GM12878 (cell line): Measurements from ENCODE around the gene ZNF333. TPM values are rescaled to one million over a fixed set of nuclear protein-coding genes. Genes with fewer than 3 reads are reported as not detected.

Experiments
- polyA plus RNA-seq, 11 experiments: library from polyadenylated mRNA; depleted of rRNA in 4 of 11; unstranded in 6 of 11; stranded (reverse) in 5 of 11; fragments of >200 nt; fragmentation: Nextera tagmentation in 4 of 11; fragmentation: Illumina TruSeq in 1 of 11; extraction: Ambion mirVana in 4 of 11; extraction: Trizol in 1 of 11; gene quantifications; 1 replicate in 1 of 11; 2 replicates in 10 of 11; pipeline versions ENCODE4 v1.2.1 to v1.2.3, GENCODE V29; 2011 to 2016; ENCODE audit warnings: inconsistent platforms in 2 of 11, missing spikeins in 2 of 11, low read depth in 1 of 11
- total RNA-seq, 4 experiments: library from RNA; depleted of rRNA in 3 of 4; stranded (reverse); fragments of >200 nt in 3 of 4; fragmentation: Illumina TruSeq in 1 of 4; extraction: Trizol in 1 of 4; gene quantifications; 2 replicates each; pipeline versions ENCODE4 v1.2.1 to v1.2.3, GENCODE V29; 2013 to 2021

The ZNF333 gene
- total and polyA plus RNA-seq, 10 of the 15 experiments (the other 5 are each of a cell fraction or from before 2014, with no cell fraction given) = 2.3 to 14.1 (median 5.7) TPM

Other genes with a start within 250 kb of the ZNF333 start
Only the 7 nearest of the 12 such genes appear.
- gene NDUFB7, start 118.0 kb upstream of the ZNF333 start, total RNA-seq (2014; rRNA removed) = 366 and 434 TPM in 2 replicates
- gene NDUFB7, start 118.0 kb upstream of the ZNF333 start, total RNA-seq (2014; rRNA removed; fragmentation: Illumina TruSeq; extraction: Trizol) = 76.1 and 95.5 TPM in 2 replicates
- gene NDUFB7, start 118.0 kb upstream of the ZNF333 start, total RNA-seq (2021) = 220 and 223 TPM in 2 replicates
- gene NDUFB7, start 118.0 kb upstream of the ZNF333 start, polyA plus RNA-seq (2011; rRNA removed) = 36.6 and 145 TPM in 2 replicates
- 1.2 and 20.2 TPM in 2 replicates for gene NDUFB7, start 118.0 kb upstream of the ZNF333 start, polyA plus RNA-seq (2014; fragmentation: Illumina TruSeq; extraction: Trizol)
- 10 to 100 TPM; 14.6 to 72.4 TPM for gene NDUFB7, start 118.0 kb upstream of the ZNF333 start, polyA plus RNA-seq (2014; fragmentation: Nextera tagmentation; extraction: Ambion mirVana)
- 480 and 530 TPM in 2 replicates for gene NDUFB7, start 118.0 kb upstream of the ZNF333 start, polyA plus RNA-seq (2014; rRNA removed)
- 100 to 1,000 TPM; 415 to 425 TPM for gene NDUFB7, start 118.0 kb upstream of the ZNF333 start, polyA plus RNA-seq (2016; fragmentation: Nextera tagmentation; extraction: Ambion mirVana)
- 124 and 147 TPM in 2 replicates for gene CLEC17A, start 107.0 kb upstream of the ZNF333 start, total RNA-seq (2014; rRNA removed)
- 109 and 116 TPM in 2 replicates for gene CLEC17A, start 107.0 kb upstream of the ZNF333 start, total RNA-seq (2014; rRNA removed; fragmentation: Illumina TruSeq; extraction: Trizol)
- 99.0 and 105 TPM in 2 replicates for gene CLEC17A, start 107.0 kb upstream of the ZNF333 start, total RNA-seq (2021)
- 92.7 and 131 TPM in 2 replicates for gene CLEC17A, start 107.0 kb upstream of the ZNF333 start, polyA plus RNA-seq (2011; rRNA removed)
- 95.7 and 106 TPM in 2 replicates for gene CLEC17A, start 107.0 kb upstream of the ZNF333 start, polyA plus RNA-seq (2014; fragmentation: Illumina TruSeq; extraction: Trizol)
- gene CLEC17A, start 107.0 kb upstream of the ZNF333 start, polyA plus RNA-seq (2014; fragmentation: Nextera tagmentation; extraction: Ambion mirVana) = 10 to 100 TPM; 12.9 to 14.9 TPM
- gene CLEC17A, start 107.0 kb upstream of the ZNF333 start, polyA plus RNA-seq (2014; rRNA removed) = 101 and 102 TPM in 2 replicates
- gene CLEC17A, start 107.0 kb upstream of the ZNF333 start, polyA plus RNA-seq (2016; fragmentation: Nextera tagmentation; extraction: Ambion mirVana) = 10 to 100 TPM; 46.4 to 54.3 TPM
- gene ADGRE3, start 15.2 kb upstream of the ZNF333 start, total RNA-seq (2014; rRNA removed) = 0.05 TPM in 1 of 2 replicates, not detected in the other
- not detected in 2 replicates for gene ADGRE3, start 15.2 kb upstream of the ZNF333 start, total RNA-seq (2014; rRNA removed; fragmentation: Illumina TruSeq; extraction: Trizol)
- gene ADGRE3, start 15.2 kb upstream of the ZNF333 start, total RNA-seq (2021) = not detected in 2 replicates
- gene ADGRE3, start 15.2 kb upstream of the ZNF333 start, polyA plus RNA-seq (2011; rRNA removed) = 0.10 TPM in 1 of 2 replicates, not detected in the other
- 0.04 TPM in 1 of 2 replicates, not detected in the other for gene ADGRE3, start 15.2 kb upstream of the ZNF333 start, polyA plus RNA-seq (2014; fragmentation: Illumina TruSeq; extraction: Trizol)
- under 1 TPM; 0.04 to 0.05 TPM for gene ADGRE3, start 15.2 kb upstream of the ZNF333 start, polyA plus RNA-seq (2014; fragmentation: Nextera tagmentation; extraction: Ambion mirVana)
- not detected in 2 replicates for gene ADGRE3, start 15.2 kb upstream of the ZNF333 start, polyA plus RNA-seq (2014; rRNA removed)
- under 1 TPM in 1 of 2 experiments, not detected in 1; 0.10 TPM for gene ADGRE3, start 15.2 kb upstream of the ZNF333 start, polyA plus RNA-seq (2016; fragmentation: Nextera tagmentation; extraction: Ambion mirVana)
- 5.0 and 6.3 TPM in 2 replicates for gene ADGRE2, start 88.5 kb downstream of the ZNF333 start, total RNA-seq (2014; rRNA removed)
- gene ADGRE2, start 88.5 kb downstream of the ZNF333 start, total RNA-seq (2014; rRNA removed; fragmentation: Illumina TruSeq; extraction: Trizol) = 2.5 and 2.8 TPM in 2 replicates
- 8.6 and 8.9 TPM in 2 replicates for gene ADGRE2, start 88.5 kb downstream of the ZNF333 start, total RNA-seq (2021)
- 0.03 and 0.15 TPM in 2 replicates for gene ADGRE2, start 88.5 kb downstream of the ZNF333 start, polyA plus RNA-seq (2011; rRNA removed)
- 5.3 and 7.4 TPM in 2 replicates for gene ADGRE2, start 88.5 kb downstream of the ZNF333 start, polyA plus RNA-seq (2014; fragmentation: Illumina TruSeq; extraction: Trizol)
- 1 to 10 TPM; 1.6 to 2.6 TPM for gene ADGRE2, start 88.5 kb downstream of the ZNF333 start, polyA plus RNA-seq (2014; fragmentation: Nextera tagmentation; extraction: Ambion mirVana)
- 7.8 and 12.7 TPM in 2 replicates for gene ADGRE2, start 88.5 kb downstream of the ZNF333 start, polyA plus RNA-seq (2014; rRNA removed)
- 1 to 10 TPM; 3.7 to 5.5 TPM for gene ADGRE2, start 88.5 kb downstream of the ZNF333 start, polyA plus RNA-seq (2016; fragmentation: Nextera tagmentation; extraction: Ambion mirVana)
- not detected in 2 replicates for gene OR7A5, start 145.1 kb downstream of the ZNF333 start, total RNA-seq (2014; rRNA removed)
- gene OR7A5, start 145.1 kb downstream of the ZNF333 start, total RNA-seq (2014; rRNA removed; fragmentation: Illumina TruSeq; extraction: Trizol) = not detected in 2 replicates
- not detected in 2 replicates for gene OR7A5, start 145.1 kb downstream of the ZNF333 start, total RNA-seq (2021)
- not detected in 2 replicates for gene OR7A5, start 145.1 kb downstream of the ZNF333 start, polyA plus RNA-seq (2011; rRNA removed)
- gene OR7A5, start 145.1 kb downstream of the ZNF333 start, polyA plus RNA-seq (2014; fragmentation: Illumina TruSeq; extraction: Trizol) = not detected in 2 replicates
- not detected for gene OR7A5, start 145.1 kb downstream of the ZNF333 start, polyA plus RNA-seq (2014; fragmentation: Nextera tagmentation; extraction: Ambion mirVana)
- gene OR7A5, start 145.1 kb downstream of the ZNF333 start, polyA plus RNA-seq (2014; rRNA removed) = not detected in 2 replicates
- gene OR7A5, start 145.1 kb downstream of the ZNF333 start, polyA plus RNA-seq (2016; fragmentation: Nextera tagmentation; extraction: Ambion mirVana) = not detected
- not detected in 2 replicates for gene OR7C1, start 145.1 kb downstream of the ZNF333 start, total RNA-seq (2014; rRNA removed)
- gene OR7C1, start 145.1 kb downstream of the ZNF333 start, total RNA-seq (2014; rRNA removed; fragmentation: Illumina TruSeq; extraction: Trizol) = not detected in 2 replicates
- not detected in 2 replicates for gene OR7C1, start 145.1 kb downstream of the ZNF333 start, total RNA-seq (2021)
- not detected in 2 replicates for gene OR7C1, start 145.1 kb downstream of the ZNF333 start, polyA plus RNA-seq (2011; rRNA removed)
- not detected in 2 replicates for gene OR7C1, start 145.1 kb downstream of the ZNF333 start, polyA plus RNA-seq (2014; fragmentation: Illumina TruSeq; extraction: Trizol)
- under 1 TPM; 0.04 to 0.06 TPM for gene OR7C1, start 145.1 kb downstream of the ZNF333 start, polyA plus RNA-seq (2014; fragmentation: Nextera tagmentation; extraction: Ambion mirVana)
- not detected in 2 replicates for gene OR7C1, start 145.1 kb downstream of the ZNF333 start, polyA plus RNA-seq (2014; rRNA removed)
- not detected for gene OR7C1, start 145.1 kb downstream of the ZNF333 start, polyA plus RNA-seq (2016; fragmentation: Nextera tagmentation; extraction: Ambion mirVana)
- gene OR7A10, start 158.9 kb downstream of the ZNF333 start, total RNA-seq (2014; rRNA removed) = not detected in 2 replicates
- gene OR7A10, start 158.9 kb downstream of the ZNF333 start, total RNA-seq (2014; rRNA removed; fragmentation: Illumina TruSeq; extraction: Trizol) = not detected in 2 replicates
- gene OR7A10, start 158.9 kb downstream of the ZNF333 start, total RNA-seq (2021) = not detected in 2 replicates
- gene OR7A10, start 158.9 kb downstream of the ZNF333 start, polyA plus RNA-seq (2011; rRNA removed) = not detected in 2 replicates
- gene OR7A10, start 158.9 kb downstream of the ZNF333 start, polyA plus RNA-seq (2014; fragmentation: Illumina TruSeq; extraction: Trizol) = not detected in 2 replicates
- gene OR7A10, start 158.9 kb downstream of the ZNF333 start, polyA plus RNA-seq (2014; fragmentation: Nextera tagmentation; extraction: Ambion mirVana) = not detected
- gene OR7A10, start 158.9 kb downstream of the ZNF333 start, polyA plus RNA-seq (2014; rRNA removed) = not detected in 2 replicates
- gene OR7A10, start 158.9 kb downstream of the ZNF333 start, polyA plus RNA-seq (2016; fragmentation: Nextera tagmentation; extraction: Ambion mirVana) = not detected